Endothelial cell (in vitro differentiated cells): ENCODE results near the gene OFD1. TPM values are rescaled to one million over a fixed set of nuclear protein-coding genes. Genes with fewer than 3 reads are reported as not detected.

Experiments
- DNase-seq: peaks from one replicate; pipeline ENCODE4 v3.0.0; 2021; ENCODE audit warnings: low spot score
- H3K27ac Mint-ChIP-seq: one replicate; pipeline ENCODE4 v1.8.0; 2021; ENCODE audit warnings: mixed read lengths, inconsistent platforms; ENCODE audit not compliant: unreplicated experiment
- H3K27me3 Mint-ChIP-seq: one replicate; pipeline ENCODE4 v1.8.0; 2021; ENCODE audit warnings: mild to moderate bottlenecking, moderate library complexity, mixed read lengths, inconsistent platforms; ENCODE audit not compliant: unreplicated experiment
- H3K36me3 Mint-ChIP-seq: one replicate; pipeline ENCODE4 v1.8.0; 2021; ENCODE audit warnings: mild to moderate bottlenecking, low read depth, mixed read lengths, inconsistent platforms; ENCODE audit not compliant: unreplicated experiment
- H3K4me1 Mint-ChIP-seq: one replicate; pipeline ENCODE4 v1.8.0; 2021; ENCODE audit warnings: mild to moderate bottlenecking, mixed read lengths, inconsistent platforms; ENCODE audit not compliant: unreplicated experiment
- H3K4me3 Mint-ChIP-seq: one replicate; pipeline ENCODE4 v1.8.0; 2021; ENCODE audit warnings: mild to moderate bottlenecking, mixed read lengths, inconsistent platforms; ENCODE audit not compliant: unreplicated experiment
- H3K9me3 Mint-ChIP-seq: one replicate; pipeline ENCODE4 v1.8.0; 2021; ENCODE audit warnings: mixed read lengths, inconsistent platforms; ENCODE audit not compliant: unreplicated experiment
- CTCF ChIP-seq: fragments of 200-600 bp; sonication (generic); IDR thresholded peaks from one replicate; pipeline ENCODE4 v1.5.0; 2021; ENCODE audit warnings: antibody characterized with exemption; ENCODE audit not compliant: unreplicated experiment
- total RNA-seq: library from RNA; stranded (reverse); fragmentation: NEBNext Ultra II Directional; extraction: Animal tissue kit (Norgen Biotek cat#: 25700); gene quantifications from one replicate; pipeline ENCODE4 v1.2.1, GENCODE V29; 2021; ENCODE audit not compliant: unreplicated experiment

The OFD1 gene
- total RNA-seq, 1 donor from 2014 or later, result 17.7 TPM

DNA sequence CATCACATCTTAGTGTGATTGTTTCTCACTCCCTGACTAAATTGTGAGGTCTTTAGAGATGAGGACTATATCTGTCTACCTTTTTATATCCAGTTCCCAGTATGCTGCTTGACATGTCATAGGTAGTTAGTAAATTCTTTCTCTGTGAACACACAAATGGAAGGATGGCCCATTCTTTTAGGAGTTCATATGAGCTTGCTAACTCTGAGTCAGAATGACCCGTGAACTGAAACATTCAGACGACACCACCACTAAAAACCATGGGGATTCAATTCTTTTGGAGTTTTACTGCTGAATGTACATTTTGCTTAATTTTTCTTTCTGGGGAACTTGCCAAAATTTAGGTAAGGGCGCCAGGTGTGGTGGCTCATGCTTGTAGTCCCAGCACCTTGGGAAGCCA lies 13.9 kb downstream of the OFD1 start:
- TF ChIP-seq CTCF, result no peak
- Mint-ChIP-seq H3K4me3 (no peak overlapping the region), H3K27ac (no peak overlapping the region), H3K36me3 (no peaks in the 10 kb centered on the region), H3K9me3 (no peaks in the 10 kb centered on the region), H3K27me3 (no peaks in the 10 kb centered on the region), H3K4me1 (no peaks in the 10 kb centered on the region)
- DNase-seq, result no peak

- H3K4me3 Mint-ChIP-seq, result no peak overlapping the region
- H3K4me1 Mint-ChIP-seq, result no peaks in the 10 kb centered on the region
- no peak overlapping the region for H3K27ac Mint-ChIP-seq
- DNase-seq, result no peak
- TF ChIP-seq CTCF, result peak; percentile 22
- no peaks in the 10 kb centered on the region for H3K27me3 Mint-ChIP-seq
- H3K36me3 Mint-ChIP-seq, result no peaks in the 10 kb centered on the region
- H3K9me3 Mint-ChIP-seq, result no peaks in the 10 kb centered on the region
These were observed 15.7 kb downstream of the OFD1 start for GRCh38 chrX:13750204-13750603.

- no peaks in the 10 kb centered on the region for H3K4me1 Mint-ChIP-seq
- no peak overlapping the region for H3K4me3 Mint-ChIP-seq
- no peaks in the 10 kb centered on the region for H3K27me3 Mint-ChIP-seq
- no peak overlapping the region for H3K27ac Mint-ChIP-seq
- TF ChIP-seq CTCF, result no peak
- no peaks in the 10 kb centered on the region for H3K36me3 Mint-ChIP-seq
- H3K9me3 Mint-ChIP-seq, result no peaks in the 10 kb centered on the region
- DNase-seq, result no peak
These were observed 16.3 kb downstream of the OFD1 start for GRCh38 chrX:13750812-13751211.

GRCh38 chrX:13752141-13752540 lies 17.6 kb downstream of the OFD1 start:
- Mint-ChIP-seq H3K4me1 (no peaks in the 10 kb centered on the region), H3K9me3 (no peaks in the 10 kb centered on the region), H3K36me3 (no peaks in the 10 kb centered on the region), H3K4me3 (no peak overlapping the region), H3K27ac (no peak overlapping the region), H3K27me3 (no peaks in the 10 kb centered on the region)
- no peak for TF ChIP-seq CTCF
- no peak for DNase-seq

GRCh38 chrX:13752646-13753045 lies 18.1 kb downstream of the OFD1 start:
- Mint-ChIP-seq H3K9me3 (no peaks in the 10 kb centered on the region), H3K4me3 (no peak overlapping the region), H3K27me3 (no peaks in the 10 kb centered on the region), H3K4me1 (no peaks in the 10 kb centered on the region), H3K36me3 (no peaks in the 10 kb centered on the region), H3K27ac (no peak overlapping the region)
- TF ChIP-seq CTCF, result no peak
- DNase-seq, result no peak
